Heart left ventricle (tissue), 13 donors: ENCODE measurements around the gene MRPL43.

ENCODE experiments used
- CTCF ChIP-seq, 12 donors: fragments of 200-600 bp; sonication (generic) in 4 of 12; IDR thresholded peaks; one replicate each; pipeline versions ENCODE4 v1.5.0 to v1.8.0; 2018 to 2022; ENCODE audit warnings: antibody characterized with exemption in 12 of 12, mild to moderate bottlenecking in 5 of 12
- POLR2A ChIP-seq, 2 donors: fragments of 450-650 bp; IDR thresholded peaks; one replicate each; pipeline ENCODE4 v1.6.1; 2017; ENCODE audit warnings: antibody characterized with exemption in 2 of 2, mild to moderate bottlenecking in 2 of 2, moderate library complexity in 2 of 2
- donor health status: ischemic (EF 13 %, LVEDD 7.1; RV severe dilation, severe dysfunction).
- donor health status: DM: no; HTN: yes; CAD: no.
- donor health status: DM: no; HTN: no; CAD: no.
- donor health status: ischemic (EF 25% LVEDD 6.9; RV normal size, moderate dysfunction).
- donor health status: ischemic (EF 25% LVEDD 5.7; RV mildly dilated, moderate dysfunction).
- donor health status: ischemic (EF 35%, LVEDD 5.7; RV mildly dilated, moderate dysfunction).
- donor health status: nonischemic (EF 11% LVEDD 7.7; RV severe dilation, severe dysfunction).
- donor health status: DM: yes; HTN: yes; CAD: no.
- donor health status: PGD.
- donor health status: ischemic (EF 29% LVEDD 5.4; RV normal size, mild dysfunction).
- donor health status: nonischemic (EF 23%, LVEDD 6.1; RV moderate dilation, normal function).

DNA sequence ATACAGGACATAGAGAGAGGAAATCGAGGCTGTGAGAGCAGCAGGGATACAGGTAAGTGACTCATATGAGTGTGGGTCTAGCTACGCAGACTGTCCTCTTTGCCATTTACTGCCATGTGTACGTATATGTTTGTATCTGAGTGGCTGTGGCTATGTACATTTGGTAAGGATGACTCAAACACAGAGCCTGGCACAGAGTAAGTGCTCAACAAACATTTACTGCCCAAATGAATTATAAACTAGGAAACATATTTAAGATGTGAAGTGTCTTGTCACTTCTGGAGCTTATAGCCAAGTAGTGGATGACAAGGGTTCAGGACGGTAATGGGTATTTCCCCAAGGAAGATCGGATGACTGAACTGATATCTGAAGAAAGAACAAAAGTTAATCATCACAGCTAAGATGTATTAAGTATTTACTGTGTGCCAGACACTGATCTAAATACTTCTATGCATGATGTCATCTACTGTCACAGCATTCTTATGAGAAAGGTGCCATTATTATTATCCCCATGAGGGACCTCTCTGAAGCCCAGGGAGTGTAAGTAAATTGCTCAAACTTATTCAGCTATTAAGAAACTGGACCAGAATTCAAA, 6.0 kb downstream of the MRPL43 start:
- TF ChIP-seq CTCF (IDR thresholded peaks at IDR 0.05) (no peak), POLR2A (IDR thresholded peaks at IDR 0.05) (no peak)
